H1 (cell line): ENCODE data around the gene SHANK1.

ENCODE experiments used
- CHD7 ChIP-seq: fragments of 300-600 bp; sonication (generic); IDR thresholded peaks from 2 replicates; pipeline ENCODE4 v1.7.1; 2012; ENCODE audit warnings: low read length, moderate library complexity, mild to moderate bottlenecking, inconsistent platforms; ENCODE audit not compliant: insufficient replicate concordance
- CTCF ChIP-seq, 3 experiments: IDR thresholded peaks; 1 replicate in 2 of 3; 2 replicates in 1 of 3; pipeline versions ENCODE4 v1.5.1 to v1.6.1; 2011; ENCODE audit warnings: low read length in 3 of 3, mild to moderate bottlenecking in 3 of 3, inconsistent platforms in 2 of 3, low read depth in 1 of 3, moderate library complexity in 1 of 3; ENCODE audit not compliant: insufficient read depth in 1 of 3; ENCODE audit errors: control extremely low read depth in 1 of 3
- EZH2 ChIP-seq: fragments of 200-600 bp; sonication (generic); IDR thresholded peaks from 2 replicates; pipeline ENCODE4 v1.7.1; 2012; ENCODE audit warnings: low read depth, mild to moderate bottlenecking, moderate library complexity, low read length, inconsistent platforms; ENCODE audit not compliant: severe bottlenecking
- MAX ChIP-seq: IDR thresholded peaks from 2 replicates; pipeline ENCODE4 v1.6.1; 2012; ENCODE audit warnings: inconsistent platforms
- POLR2AphosphoS5 ChIP-seq: IDR thresholded peaks from 2 replicates; pipeline ENCODE4 v1.6.1; 2011; ENCODE audit warnings: low read depth, low read length

GRCh38 chr19:50686310-50687032 lies 33.1 kb downstream of the SHANK1 start:
- TF ChIP-seq MAX (no peak), CTCF (IDR thresholded peaks at IDR 0.05; ENCODE audit: control extremely low read depth in 1 of 3, insufficient read depth in 1 of 3, low read depth in 1 of 3, low read length in 3 of 3) (no peak), EZH2 (peak; percentile 45), POLR2AphosphoS5 (no peak), CHD7 (no peak)
